Mucosa of descending colon (tissue), 3 donors: ENCODE data around the gene RAB4B. TPM values are rescaled to one million over a fixed set of nuclear protein-coding genes. Genes with fewer than 3 reads are reported as not detected.

ENCODE experiments used
- ATAC-seq: fragments of 200-7000 bp; cut with Tn5 transposase; one replicate; pipeline ENCODE4 v1.9.1; 2020; ENCODE audit warnings: mild to moderate bottlenecking, moderate library complexity
- DNase-seq, 3 donors: peaks; one replicate each; pipeline ENCODE4 v3.0.0-alpha.2; 2020
- H3K36me3 ChIP-seq: fragments of 200-600 bp; one replicate; pipeline ENCODE4 v1.8.0; 2021; ENCODE audit warnings: low read depth, mild to moderate bottlenecking
- H3K4me1 ChIP-seq: fragments of 200-600 bp; one replicate; pipeline ENCODE4 v1.8.0; 2021; ENCODE audit warnings: low read depth, mild to moderate bottlenecking
- H3K4me3 ChIP-seq: fragments of 200-600 bp; one replicate; pipeline ENCODE4 v1.8.0; 2021; ENCODE audit warnings: mild to moderate bottlenecking
- H3K9me3 ChIP-seq: fragments of 200-600 bp; one replicate; pipeline ENCODE4 v1.8.0; 2021; ENCODE audit warnings: mild to moderate bottlenecking
- CTCF ChIP-seq: fragments of 200-600 bp; IDR thresholded peaks from one replicate; pipeline ENCODE4 v1.8.0; 2022; ENCODE audit warnings: antibody characterized with exemption, mild to moderate bottlenecking
- intact Hi-C, 2 donors: fragments of 100-400 bp; cut with DNase I in 1 of 2; cut with micrococcal nuclease in 1 of 2; formaldehyde crosslinking; loops; one replicate each; pipeline versions ENCODE4 v1.11.0 to v1.11.1; 2022; cut with DNase I, micrococcal nuclease
- total RNA-seq, 3 donors: library from RNA; stranded (reverse); fragmentation: NEBNext Ultra II Directional in 2 of 3; extraction: Animal tissue kit (Norgen Biotek cat#: 25700) in 2 of 3; gene quantifications; one replicate each; pipeline versions ENCODE4 v1.2.1 to v1.2.4, GENCODE V29; 2021 to 2023
- donor health status: DM: no; HTN: no; CAD: no; lungs with moderate emphysema.
- donor health status: DM: no; HTN: no; CAD: no.
- donor health status: DM: no; HTN: yes; CAD: no.

RAB4B gene
- total RNA-seq, 3 donors from 2014 or later, result 46.9 to 68.1 (median 61.0) TPM

GRCh38 chr19:40774916-40775631 is 3.0 kb upstream of the RAB4B start, which contains the start of gene MIA:
Gene MIA (plus strand): TSS chr19:40775521. CDS start chr19:40775543, 22 bp downstream.
- TF ChIP-seq CTCF, result no peak
- no peak within 1 kb of the TSS for H3K4me3 ChIP-seq
- no peaks in the 10 kb centered on the region for H3K36me3 ChIP-seq
- no peaks in the 10 kb centered on the region for H3K9me3 ChIP-seq
- DNase-seq (no peak), ATAC-seq (no peak)
- H3K4me1 ChIP-seq, result peaks cover 4% of the 10 kb centered on the region
- intact Hi-C loops, result no loop called here

- no peaks in the 10 kb centered on the region for H3K9me3 ChIP-seq
- no peak for DNase-seq
- H3K4me1 ChIP-seq, result peaks cover 4% of the 10 kb centered on the region
- no peaks in the 10 kb centered on the region for H3K36me3 ChIP-seq
- no peak for TF ChIP-seq CTCF
- no peak overlapping the region for H3K4me3 ChIP-seq
- intact Hi-C loops, result no loop called here
- no peak for ATAC-seq
Measured at GRCh38 chr19:40775632-40776022, 2.4 kb upstream of the RAB4B start.

GRCh38 chr19:40776364-40776763 is 1.7 kb upstream of the RAB4B start:
- no peaks in the 10 kb centered on the region for H3K9me3 ChIP-seq
- intact Hi-C loops, result no loop called here
- TF ChIP-seq CTCF, result no peak
- ATAC-seq (no peak), DNase-seq (no peak)
- H3K4me1 ChIP-seq, result peaks cover 4% of the 10 kb centered on the region
- no peak overlapping the region for H3K4me3 ChIP-seq
- no peaks in the 10 kb centered on the region for H3K36me3 ChIP-seq

- peak; percentile 84 to 97 (median 91) for DNase-seq
Measured at GRCh38 chr19:40776932-40777644, 959 bp upstream of the RAB4B start.

GRCh38 chr19:40777645-40777936 is 456 bp upstream of the RAB4B start:
- DNase-seq (no peak), ATAC-seq (no peak)
- Histone ChIP-seq H3K4me3 (peak overlapping the region; percentile 58), H3K9me3 (no peaks in the 10 kb centered on the region), H3K4me1 (peaks cover 4% of the 10 kb centered on the region), H3K36me3 (no peaks in the 10 kb centered on the region)
- intact Hi-C loops, result no loop called here
- no peak for TF ChIP-seq CTCF

More at GRCh38 chr19:40776932-40777644, 959 bp upstream of the RAB4B start:
- ATAC-seq, result peak; percentile 78
- Histone ChIP-seq H3K4me3 (peak overlapping the region; percentile 58), H3K4me1 (peaks cover 4% of the 10 kb centered on the region), H3K9me3 (no peaks in the 10 kb centered on the region), H3K36me3 (no peaks in the 10 kb centered on the region)
- intact Hi-C loops, result no loop called here
- TF ChIP-seq CTCF, result no peak
